RCC 7860 (cell line): ENCODE measurements around the gene TCEA3.

Experiments
- DNase-seq: peaks from one replicate; pipeline ENCODE4 v3.0.0-alpha.2; 2015; ENCODE audit warnings: low spot score
- FAIRE-seq: peaks from 2 replicates; lab custom pipeline; 2012; peaks lifted over from hg19 to GRCh38; lab: Jason Lieb, UNC

Gene TCEA3

DNA sequence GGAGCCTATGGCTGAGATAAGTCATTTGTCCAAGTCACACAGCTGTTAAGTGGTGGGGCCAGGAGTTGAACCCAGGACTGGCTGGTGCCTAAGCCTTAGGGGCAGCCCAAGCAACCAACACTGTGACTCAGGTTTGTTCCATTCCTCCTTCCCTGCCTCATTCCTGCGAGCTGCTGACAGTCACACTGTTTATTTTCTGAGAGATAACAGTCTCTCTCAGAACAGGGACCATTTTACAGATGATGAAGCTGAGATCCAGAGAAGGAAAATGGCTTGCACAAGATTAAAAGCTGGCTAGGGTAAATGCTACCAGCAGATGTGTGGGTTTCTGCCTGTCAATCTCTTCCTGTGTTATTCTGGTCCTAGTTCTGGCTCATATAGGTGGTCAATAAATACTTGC, 24.3 kb upstream of the TCEA3 start:
- FAIRE-seq (no peak), DNase-seq (no peak)

DNA sequence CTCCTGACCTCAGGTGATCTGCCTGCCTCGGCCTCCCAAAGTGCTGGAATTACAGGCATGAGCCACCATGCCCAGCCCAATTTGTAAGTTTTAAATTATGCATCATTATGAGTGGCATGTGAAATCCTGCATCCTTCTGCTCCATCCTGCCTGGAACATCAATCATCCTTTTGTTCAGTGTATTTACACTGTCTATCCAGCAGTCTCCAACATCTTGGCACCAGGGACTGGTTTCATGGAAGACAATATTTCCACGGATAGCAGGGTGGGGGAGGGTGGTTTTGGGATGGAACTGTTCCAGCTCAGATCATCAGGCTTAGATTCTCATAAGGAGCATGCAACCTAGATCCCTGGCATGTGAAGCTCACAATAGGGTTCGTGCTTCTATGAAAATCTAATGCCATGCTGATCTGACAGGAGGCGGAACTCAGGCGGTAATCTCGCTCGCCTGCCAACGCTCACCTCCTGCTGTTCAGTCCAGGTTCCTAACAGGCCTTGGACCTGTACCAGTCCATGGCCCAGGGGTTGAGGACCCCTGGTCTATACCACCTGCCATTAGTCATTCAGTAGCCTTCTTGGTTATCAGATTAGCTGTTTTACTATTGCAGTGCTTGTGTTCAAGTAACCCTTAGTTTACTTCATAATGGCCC, 22.2 kb upstream of the TCEA3 start:
- FAIRE-seq (no peak), DNase-seq (no peak)

DNA sequence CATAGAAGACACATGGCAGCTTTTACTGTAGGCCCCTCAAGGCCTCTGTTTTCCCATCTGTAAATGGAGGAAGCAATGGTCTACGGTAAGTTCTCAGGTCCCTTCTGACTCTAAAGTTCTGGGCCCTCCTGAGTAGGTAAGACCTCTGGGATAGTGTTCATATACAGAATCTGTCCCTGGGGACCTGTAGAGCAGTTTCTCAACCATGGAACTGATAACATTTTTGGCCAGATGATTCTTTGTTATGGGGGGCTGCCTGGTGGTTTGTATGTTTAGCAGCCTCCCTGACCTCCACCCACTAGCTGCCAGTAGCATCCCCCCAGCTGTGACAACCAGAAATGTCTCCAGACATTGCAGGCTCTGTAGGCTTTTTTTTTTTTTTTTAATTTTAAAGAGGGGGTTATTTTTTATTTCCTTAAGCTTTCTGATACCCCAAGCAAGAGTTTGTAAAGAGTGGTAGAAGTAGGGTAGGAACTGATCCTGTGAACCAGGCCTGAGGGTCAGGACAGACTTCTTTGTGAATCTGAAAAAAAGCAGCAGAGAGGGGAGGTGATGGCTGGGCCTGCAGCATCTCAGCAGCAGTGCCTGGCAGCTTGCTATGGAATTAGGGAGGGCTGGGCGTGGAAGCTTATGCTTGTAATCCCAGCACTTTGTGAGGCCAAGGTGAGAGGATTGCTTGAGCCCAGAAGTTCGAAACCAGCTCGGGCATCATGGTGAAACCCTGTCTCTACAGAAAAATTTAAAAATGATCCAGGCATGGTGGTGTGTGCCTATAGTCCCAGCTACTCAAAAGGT, 20.2 kb upstream of the TCEA3 start:
- FAIRE-seq (no peak), DNase-seq (no peak)

DNA sequence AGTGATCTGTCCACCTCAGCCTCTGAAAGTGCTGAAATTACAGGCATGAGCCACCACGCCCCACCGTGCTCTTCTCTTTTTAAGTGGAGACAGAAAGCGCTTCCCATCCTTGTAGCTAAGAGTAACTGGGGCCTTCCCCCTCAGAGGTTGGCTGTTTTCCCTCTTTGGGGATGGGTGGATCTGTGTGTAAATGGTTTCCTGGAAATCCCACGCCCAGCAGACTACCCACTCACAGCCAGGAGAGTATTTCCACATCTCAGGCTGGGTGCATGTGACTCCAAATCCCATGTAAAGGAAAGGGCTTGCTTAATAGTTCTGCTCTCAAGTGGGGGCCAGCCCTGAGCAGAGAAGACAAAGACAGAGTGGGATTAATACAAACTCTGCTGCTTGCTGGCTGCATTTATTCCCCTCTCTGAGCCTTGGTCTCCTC, 19.6 kb upstream of the TCEA3 start:
- no peak for FAIRE-seq
- DNase-seq, result no peak

DNA sequence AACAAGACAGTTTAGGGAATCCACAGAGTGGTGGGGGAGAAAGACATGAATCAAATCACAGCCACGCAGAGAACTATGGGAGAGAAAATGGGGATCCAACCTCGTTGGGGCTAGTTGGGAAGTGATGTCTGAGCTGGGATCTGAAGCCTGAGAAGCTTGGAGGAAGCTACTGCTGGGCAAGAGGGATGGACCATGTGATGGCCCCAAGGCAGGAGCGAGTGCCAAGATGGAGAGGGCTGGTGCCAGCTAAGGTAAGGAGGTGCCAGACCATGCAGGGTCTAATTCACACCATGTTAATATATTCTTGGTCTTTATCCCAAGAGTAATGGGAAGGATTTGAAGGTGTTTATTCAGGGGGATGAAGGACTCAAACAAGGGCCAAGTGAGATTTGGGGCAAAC, 18.2 kb upstream of the TCEA3 start:
- FAIRE-seq, result no peak
- no peak for DNase-seq

DNA sequence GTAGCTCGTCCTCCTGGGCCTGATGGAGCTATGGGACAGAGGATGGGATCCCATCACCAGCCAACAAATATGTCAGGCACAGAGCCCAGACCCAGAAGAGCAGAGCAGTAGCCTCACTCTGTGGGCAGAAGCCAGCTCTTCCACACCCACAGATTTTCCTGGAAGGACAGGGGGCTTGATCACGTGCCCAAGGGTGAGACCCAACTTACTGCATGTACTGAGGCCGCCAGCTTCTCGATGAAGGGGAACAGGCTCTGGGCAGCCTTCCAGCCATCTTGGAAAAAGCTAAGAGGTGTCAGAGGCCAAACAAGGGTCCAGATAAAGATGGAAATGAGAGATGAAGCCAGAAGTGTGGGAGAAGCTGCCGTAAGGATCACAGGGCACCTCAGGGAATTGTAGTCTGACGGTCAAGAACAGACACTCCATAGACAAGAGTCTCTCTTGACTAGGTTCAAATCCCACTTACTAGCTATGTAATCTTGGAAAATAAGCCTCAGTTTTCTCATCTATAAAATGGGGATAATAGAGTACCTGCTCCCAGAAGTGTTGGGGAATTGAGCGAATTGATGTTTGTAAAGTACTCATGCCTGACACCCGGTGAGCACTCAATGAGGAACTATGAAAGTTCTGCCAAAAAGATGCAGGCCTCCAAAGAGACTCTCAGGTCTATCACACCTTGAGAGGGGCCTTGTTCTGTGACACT, 17.0 kb upstream of the TCEA3 start:
- FAIRE-seq (no peak), DNase-seq (no peak)

DNA sequence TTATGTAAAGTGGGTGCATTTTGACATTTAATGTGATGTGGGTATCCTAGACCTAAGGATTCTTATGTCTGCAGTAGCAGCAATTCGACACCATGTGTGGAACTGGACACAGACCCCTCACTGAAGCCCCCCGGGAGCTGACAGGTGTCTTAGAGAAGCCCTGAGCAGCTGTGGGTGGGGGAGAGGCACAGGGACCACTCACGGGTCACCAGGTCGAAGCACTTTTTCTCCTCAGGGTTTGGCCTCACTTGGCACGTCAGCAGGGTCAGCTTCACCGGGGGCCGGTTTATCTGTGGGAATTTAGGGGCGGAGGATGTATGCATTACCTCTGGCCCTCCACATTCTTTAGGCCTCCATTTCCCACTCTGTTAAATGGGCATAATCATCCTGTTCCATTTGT, 14.0 kb upstream of the TCEA3 start:
- DNase-seq (no peak), FAIRE-seq (no peak)

DNA sequence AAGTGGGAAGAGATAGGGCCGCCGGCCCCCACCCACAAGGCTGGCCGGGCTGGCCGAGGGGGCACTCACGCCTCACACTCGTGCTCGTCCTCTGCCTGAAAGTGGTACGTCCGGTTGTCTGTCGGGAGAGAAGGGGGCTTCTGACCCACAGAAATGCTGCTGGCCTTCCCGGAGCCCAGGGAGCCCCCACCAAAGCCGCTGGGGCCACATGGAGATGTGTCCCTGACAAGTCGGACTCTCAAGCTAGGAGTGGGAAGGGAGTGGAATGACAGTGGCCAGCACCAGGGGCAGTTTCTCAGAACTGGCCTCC, 12.8 kb upstream of the TCEA3 start:
- FAIRE-seq, result no peak
- no peak for DNase-seq

DNA sequence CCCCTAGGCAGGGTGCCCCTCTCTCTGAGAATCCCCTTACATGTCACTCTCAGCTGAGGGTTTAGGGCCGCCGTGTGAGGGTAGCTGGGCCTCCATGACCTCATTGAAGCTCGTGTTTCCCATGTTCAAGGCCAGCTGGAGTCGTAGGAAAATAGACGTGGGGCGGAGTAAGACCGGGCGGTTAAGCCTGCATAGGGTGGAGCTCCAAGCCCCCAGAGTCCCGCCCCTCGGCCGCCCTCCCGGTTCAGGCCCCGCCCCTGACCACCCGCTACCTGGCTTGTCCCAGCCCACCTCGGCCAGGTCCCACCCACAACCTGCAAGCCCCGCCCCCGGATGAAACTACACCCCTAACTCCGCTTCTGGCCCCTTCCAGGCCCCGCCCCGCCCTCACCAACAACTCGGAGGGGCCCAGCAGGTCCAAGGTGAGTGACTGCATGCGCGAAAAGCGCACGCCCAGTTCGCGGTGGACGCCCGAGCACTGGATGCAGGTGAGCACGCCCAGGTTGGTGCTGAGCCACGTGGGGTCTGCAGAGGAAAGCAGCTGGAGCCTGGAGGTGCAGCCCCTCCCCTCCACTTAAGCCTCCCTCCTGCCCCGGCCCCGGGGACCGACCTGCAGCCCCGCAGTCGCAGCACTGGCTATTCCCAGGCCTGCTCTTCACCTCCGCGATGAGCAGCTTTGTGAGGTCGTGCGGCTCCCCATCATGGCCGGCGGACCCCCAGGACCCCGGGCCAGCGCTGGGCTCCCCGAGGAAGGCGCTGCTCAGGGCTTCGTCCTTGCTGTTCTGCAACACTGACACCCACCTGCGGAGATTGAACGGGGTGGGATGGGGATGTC, 12.2 kb upstream of the TCEA3 start:
- FAIRE-seq, result no peak

DNA sequence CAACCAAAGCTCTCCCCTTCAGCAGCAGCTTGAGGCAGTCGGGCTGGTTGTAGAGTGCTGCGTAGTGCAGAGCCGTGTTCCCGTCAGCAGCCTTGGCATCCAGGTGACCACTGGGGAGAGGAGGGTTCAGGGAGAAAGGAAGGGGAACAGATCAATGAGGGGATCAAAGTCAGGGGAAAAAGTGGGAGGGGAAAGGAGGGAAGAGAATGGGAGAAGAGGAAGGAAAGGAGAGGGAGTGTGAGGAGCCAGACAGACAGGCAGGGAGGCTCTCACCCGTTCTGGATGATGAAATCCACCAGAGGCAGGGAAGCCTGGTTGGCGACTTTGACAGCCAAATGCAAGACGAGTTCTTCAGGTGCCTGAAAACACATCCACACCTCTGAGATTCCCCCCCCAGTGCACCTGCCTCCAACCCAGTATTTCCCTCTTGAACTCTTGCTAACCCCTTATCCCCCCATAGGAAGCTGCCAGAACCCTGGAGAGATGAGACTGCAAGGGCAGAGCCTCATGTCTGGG, 9.8 kb upstream of the TCEA3 start:
- no peak for FAIRE-seq

More for the DNA sequence above, 12.2 kb upstream of the TCEA3 start:
- no peak for DNase-seq

DNA sequence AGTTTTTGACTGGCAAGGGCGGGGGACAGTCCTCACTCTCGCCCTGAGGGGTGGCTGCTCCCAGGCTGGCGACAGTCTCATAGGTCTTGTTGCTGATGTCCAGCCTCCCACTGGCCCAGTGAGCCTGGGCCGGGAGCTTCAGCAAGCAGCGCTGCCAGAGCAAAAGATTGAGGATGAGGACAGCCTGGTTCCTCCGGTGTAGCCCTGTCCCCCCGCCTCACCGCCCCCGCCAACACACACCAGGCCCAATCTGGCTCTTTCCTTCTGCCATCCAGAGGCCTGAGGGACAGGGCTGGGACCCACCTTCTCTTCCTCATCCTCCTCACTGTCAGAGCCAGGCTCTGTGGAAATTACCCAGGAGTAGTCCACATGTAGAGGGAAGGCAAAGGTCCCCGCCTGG, 8.6 kb upstream of the TCEA3 start:
- FAIRE-seq, result no peak
- DNase-seq, result no peak

More for the DNA sequence above, 9.8 kb upstream of the TCEA3 start:
- DNase-seq, result no peak

DNA sequence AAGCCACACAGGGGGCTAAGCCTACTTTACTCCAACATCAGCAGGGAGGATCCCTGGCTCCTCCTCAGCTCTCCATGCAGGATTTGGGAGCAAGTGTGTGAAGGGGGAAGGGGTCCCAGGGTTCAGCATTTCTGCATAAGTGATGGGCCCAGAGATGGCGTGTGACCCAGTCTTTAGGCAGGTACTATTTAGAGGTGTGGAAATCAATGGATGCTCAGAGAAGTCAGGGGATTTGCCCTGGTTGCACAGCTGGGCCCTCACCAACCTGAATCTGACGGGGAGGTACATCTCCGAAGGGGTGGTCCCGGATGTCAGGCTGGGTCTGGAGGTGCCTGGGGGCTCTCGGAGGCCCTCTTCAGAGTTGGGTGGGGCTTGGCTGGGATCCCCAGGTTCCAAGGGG, 6.9 kb upstream of the TCEA3 start:
- no peak for FAIRE-seq

DNA sequence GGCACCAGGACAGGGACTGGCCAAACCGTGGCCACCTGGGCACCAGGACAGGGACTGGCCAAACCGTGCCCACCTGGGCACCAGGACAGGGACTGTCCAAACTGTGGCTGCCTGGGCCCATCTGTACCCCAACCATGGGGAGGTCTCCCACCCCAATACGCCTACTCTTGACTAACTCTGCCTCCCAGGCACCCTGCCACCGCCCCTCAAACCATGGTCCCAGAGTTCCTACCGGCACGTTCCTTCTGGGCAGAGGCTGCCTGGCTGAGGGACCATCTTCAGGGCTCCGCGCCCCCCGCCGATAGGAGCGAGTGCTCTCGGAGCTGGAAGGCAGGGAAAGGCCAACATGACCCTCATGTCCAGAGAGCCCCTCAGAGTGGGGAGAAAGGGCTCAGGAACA, 6.3 kb upstream of the TCEA3 start:
- DNase-seq (no peak), FAIRE-seq (no peak)

More for the DNA sequence above, 6.9 kb upstream of the TCEA3 start:
- no peak for DNase-seq

DNA sequence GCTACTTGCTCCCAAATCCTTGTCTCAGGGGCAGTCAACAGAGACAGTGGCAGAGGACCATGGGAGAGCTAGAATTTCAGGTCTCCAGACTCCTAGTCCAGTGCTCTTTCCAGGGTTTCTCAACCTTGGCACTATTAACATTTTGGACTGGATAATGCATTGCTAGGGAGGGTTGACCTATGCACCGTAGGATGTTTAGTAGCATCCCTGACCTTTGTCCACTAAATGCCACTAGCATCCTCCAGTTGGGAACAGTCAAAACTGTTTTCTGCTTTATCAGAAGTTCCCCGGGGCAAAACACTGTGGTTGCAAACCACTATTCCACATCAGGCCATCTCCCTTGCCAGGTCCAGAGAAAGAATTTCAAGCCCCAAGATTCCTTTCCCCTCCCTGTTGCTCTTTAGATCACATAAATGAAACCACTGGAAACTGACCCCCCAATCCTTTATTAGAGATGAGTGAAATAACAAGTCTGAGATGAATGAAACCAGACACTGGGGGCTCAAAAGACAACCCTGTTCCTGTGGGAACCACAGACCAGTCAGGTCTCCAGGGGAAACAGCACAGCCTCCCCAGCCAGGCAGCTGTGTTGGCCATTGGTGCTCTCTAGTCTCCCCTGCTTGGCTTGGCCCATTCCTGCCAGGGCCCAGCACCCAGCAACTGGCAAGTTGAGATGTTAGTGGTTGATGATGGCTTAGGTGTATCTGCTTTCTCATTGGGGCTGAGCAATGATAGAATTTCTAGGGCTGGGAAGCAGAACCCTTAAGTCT, 3.8 kb upstream of the TCEA3 start:
- FAIRE-seq (no peak), DNase-seq (no peak)

DNA sequence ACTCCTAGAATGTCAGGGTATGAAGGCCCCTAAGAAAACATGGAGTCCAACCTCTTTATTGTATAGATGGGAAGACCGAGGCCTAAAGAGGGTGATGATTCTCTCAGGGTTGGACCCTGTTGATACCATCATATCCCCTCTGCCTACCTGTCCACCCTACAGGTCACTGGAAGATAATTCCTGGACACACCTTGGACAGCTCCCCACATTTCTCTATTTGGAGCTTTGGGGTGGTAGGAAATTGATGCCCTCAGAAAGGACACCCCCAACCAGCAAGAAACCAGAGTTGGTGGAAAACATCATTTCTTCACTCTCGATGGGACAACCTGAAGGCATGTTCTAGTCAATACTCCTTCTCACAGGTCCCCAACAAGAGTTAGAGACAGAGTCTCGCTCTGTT, 3.0 kb upstream of the TCEA3 start:
- FAIRE-seq, result no peak
- no peak for DNase-seq

DNA sequence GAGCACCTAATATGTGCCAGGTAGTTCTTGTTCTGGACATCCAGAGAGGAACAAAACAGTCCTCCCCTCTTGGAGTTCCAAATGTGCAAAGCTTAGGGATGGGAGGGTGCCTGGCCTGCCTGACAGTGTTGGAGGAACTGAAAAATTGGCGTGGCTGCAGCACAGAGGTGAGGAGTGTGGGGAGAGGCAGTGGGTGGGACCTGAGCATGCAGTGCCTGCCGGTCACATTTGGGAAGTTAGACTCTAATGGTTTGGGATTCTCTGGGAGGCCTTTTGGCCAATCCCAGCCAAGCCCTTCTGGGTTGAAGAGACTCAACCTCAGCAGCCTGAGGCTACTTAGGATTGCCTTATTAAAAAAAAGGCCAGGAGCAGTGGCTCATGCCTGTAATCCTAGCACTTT, 2.3 kb upstream of the TCEA3 start:
- FAIRE-seq (no peak), DNase-seq (no peak)

DNA sequence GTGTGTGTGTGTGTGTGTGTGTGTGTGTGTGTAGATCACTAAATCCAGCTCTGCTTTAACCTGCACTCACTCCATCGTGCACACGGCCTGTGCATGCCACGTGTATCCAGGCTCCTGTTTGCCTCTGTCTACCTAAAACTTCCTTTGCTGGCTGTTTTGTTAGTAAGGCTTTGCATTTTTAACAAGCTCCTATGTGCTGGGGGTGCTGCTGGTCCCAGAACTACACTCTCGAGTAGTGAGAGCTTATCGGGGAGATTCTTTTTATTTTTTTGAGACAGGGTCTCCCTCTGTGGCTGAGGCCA, 596 bp upstream of the TCEA3 start:
- no peak for FAIRE-seq
- no peak for DNase-seq

DNA sequence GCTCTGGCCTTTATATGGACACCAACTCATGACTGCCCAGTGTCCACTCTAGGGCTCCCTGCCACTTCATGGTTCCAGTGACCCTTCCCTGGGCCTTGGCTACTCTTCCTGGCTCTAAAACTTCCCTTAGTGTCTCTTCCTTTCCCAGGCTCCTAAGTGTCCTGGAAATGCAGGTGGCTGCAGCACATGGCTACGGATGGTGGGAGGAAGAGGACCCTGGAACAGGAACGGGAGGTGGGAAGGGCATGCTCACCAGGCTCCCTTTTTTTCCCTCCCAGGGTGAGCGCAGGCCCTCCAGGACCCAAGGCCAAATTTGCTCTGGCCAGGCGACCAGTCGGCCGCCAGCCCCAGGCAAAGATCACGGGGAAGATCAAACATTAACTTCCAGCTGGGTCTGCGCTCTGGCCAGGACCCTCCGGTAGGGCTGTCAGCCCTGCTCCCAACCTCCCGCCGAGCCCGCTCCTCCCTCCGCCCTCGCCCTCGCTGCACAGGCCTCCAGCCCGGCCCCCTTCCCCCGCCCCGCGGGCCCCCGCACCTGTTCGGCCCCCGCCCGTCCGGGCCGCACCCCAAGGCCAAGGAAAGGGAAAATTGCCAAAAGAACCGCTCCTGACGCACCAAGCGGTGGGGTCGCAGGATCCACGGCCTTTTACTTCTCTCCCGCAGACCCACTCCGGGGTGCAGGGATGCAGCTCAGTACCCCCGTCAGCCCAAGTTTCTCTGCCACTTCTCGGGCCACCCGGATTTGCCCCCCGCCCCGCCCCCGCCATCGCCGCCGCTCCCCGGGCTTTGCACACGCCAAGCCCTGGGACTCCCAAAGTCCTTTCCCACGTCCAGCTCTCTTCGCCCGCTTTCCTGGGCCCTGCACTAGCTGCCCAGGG, 894 bp downstream of the TCEA3 start:
- FAIRE-seq, result no peak
- no peak for DNase-seq

DNA sequence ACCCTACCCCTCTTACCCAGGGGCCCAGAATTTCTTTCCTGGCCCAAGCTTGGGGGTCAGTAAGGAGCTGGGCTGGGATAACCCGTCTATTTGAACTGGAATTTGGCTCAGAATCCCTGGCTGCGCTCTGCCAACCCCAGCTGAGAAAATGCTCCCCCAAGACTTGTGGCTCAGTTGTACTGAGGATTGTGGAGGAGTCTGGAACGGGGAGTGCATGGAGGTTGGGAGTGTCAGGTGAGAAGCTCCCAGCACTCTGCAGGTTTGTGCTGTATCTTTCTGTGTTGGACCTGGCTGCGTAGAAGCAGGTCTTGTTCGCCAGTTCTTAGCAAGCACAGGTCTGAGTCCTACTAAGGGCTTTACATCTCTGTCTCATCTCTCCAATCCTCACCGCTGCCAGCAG, 1.6 kb downstream of the TCEA3 start:
- no peak for DNase-seq
- FAIRE-seq, result no peak
